CD4-positive, alpha-beta T cell treated with Interleukin-4 for 1 hour (primary cell): ENCODE data around the gene ANKRD28.
"Not testable (repeated sequence)": the region's sequence is repeated elsewhere in the genome, so short reads cannot be mapped to it uniquely, and the experiment has no call there.

ENCODE experiments used
- DNase-seq, 2 donors: peaks; one replicate each; pipeline ENCODE4 v3.0.0-alpha.2; 2020 to 2022

The ANKRD28 gene

DNA sequence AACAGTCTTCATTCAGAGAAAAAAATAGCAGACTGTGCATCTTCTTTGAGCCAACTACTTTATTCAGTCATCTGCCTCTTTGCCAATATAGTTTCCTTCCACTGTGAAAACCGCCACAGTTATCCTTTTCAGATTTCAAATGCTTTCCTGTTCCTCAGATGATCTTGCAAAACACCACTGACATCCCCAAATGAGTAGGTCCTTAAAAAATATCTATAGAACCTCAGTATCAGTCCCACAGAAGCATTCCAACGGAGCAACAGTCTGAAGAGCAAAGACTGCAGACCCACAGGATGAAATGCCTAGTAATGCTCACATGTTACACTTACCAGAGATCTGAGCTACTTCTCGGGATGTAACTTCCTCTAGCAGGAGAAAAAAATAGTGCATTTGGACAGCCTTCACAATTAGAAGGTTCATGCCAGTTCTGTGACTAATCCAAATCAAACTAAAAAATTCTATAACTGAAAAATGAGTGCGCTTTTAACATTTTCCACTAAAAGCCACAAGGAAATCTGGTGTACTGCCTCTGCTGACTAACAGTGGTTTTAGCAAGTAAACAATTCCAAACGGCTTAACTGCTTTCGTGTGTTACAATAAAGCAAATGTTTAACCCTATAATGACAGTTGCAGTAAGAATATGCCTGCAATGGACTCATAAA is at the start of gene ANKRD28:
TSS of gene ANKRD28 (minus strand) at position 338 of the 662 bp plus-strand sequence. CDS start 1,458 bp downstream, outside the sequence.
- peak; percentile 44 to 72 for DNase-seq

DNA sequence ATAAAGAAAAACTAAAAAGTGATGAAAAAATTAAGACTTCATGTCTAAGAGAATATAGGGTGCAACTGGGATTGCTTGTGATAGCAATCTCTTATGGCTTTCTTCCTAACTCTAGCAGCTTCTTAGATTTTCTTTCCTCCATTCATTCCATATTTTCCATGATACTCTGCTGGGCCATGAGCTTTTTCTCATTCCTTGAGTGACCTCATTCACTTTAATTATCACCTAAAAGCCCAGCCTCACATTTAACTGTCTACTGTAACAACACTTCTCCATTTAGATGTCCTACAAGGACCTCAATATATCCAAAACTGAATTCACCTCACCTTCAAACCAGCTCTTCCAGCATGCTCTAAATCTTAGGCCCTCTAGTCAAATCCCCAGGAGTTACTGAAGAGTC is 49.5 kb upstream of the ANKRD28 start:
- no peak for DNase-seq

DNA sequence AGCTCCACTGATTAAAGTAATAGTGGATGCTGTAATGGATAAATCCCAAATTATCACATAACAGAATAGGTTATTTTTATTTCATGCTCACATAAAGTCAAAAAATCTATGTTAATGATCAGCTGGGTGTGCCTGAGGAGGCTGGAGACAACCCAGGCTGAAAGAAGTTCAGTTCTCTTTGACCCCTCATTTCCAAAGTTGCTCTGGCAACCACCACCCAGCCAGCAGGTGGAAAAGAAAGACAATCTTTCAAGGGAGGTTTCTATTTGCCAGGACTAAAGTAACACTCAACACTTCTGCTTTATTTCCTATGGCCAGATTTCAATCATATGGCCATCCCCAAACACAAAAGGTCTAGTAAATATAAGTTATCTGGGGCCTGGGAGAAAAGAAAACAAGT is 48.8 kb upstream of the ANKRD28 start:
- no peak for DNase-seq

DNA sequence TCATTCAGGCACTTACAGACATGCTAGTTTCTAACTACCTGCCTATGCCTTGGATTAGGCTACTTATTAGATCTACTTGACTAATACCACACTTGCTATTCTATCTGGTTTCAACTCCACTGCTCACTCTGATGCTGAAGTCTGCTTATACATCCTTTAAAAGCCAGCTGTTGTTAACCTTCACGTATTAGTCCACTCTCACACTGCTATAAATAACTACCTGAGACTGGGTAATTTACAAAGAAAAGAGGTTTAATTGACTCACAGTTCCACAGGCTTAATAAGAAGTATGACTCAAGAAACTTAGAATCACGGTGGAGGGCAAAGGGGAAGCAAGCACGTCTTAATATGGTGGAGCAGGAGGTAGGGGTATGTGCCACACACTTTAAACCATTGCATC is 47.7 kb upstream of the ANKRD28 start:
- no peak for DNase-seq

DNA sequence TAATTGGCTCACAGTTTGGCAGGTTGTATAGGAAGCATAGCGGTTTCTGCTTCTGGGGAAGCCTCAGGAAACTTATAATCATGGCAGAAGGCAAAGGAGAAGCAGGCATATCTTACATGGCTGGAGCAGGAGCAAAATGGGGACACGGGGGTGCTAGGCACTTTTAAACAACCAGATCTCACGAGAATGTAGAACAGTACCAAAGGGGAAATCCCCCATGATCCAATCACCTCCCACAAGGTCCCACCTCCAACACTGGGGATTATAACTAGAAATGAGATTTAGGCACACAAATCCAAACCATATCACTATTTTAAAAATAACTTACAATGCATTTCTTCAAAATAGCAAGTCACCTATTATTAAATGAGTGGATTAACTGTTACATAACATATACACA is 47.1 kb upstream of the ANKRD28 start:
- DNase-seq = no peak

DNA sequence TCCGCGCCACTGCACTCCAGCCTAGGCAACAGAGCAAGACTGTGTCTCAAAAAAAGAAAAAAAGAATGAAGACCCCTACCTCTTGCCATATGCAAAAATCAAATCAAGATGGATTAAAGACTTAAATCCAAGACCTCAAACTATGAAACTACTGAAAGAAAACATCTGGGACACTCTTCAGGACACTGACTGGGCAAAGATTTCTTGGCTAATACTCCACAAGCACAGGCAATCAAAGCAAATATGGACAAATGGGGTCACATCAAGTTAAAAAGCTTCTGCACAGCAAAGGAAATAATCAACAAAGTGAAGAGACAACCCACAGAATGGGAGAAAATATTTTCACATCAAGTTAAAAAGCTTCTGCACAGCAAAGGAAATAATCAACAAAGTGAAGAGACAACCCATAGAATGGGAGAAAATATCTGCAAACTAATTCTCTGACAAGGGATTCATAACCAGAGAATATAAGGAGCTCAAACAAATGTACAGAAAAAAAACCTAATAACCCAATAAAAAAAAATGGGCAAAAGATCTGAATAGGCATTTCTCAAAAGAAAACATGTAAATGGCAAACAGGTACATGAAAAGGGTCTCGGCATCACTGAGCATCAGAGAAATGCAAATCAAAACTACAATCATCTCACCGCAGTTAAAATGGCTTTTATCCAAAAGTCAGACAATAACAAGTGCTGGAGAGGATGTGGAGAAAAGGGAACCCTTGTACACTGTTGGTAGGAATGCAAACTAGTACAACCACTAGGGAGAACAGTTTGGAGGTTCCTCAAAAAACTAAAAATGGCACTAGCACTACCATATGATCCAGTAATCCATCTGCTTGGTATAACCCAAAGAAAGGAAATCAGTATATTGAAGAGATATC is 43.6 kb upstream of the ANKRD28 start:
- not testable (repeated sequence) for DNase-seq

DNA sequence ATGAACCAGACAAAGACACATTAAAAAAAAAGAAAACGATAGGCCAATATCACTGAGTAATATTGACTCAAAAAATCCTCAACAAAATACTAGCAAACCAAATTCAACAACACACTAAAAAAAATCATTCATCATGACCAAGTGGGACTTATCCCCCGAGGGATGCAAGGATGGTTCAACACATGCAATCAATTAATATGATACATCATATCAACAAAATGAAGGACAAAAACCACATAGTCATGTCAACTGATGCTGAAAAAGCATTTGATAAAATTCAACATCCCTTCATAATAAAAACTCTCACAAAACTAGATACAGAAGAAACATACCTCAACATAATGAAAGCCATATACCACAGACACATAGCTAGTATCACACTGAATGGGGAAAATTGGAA is 41.8 kb upstream of the ANKRD28 start:
- DNase-seq = no peak

DNA sequence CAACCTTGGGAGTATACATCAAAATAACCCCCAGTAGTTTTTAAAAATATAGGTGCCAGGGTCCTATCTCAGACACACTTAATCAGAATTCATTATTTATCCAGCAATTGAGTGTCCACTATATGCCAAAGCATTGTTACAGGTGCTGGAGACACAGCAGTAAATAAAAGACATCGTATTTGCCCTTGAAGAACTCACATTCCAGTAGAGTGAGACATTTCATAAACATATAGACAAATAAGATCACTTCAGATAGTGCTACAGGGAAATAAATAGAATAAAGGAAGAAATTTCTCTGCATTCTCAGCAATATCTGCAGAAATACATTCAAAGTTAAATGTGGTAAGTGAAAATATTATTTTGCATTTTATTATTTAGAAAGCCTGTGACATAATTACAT is 34.1 kb upstream of the ANKRD28 start:
- DNase-seq = no peak

DNA sequence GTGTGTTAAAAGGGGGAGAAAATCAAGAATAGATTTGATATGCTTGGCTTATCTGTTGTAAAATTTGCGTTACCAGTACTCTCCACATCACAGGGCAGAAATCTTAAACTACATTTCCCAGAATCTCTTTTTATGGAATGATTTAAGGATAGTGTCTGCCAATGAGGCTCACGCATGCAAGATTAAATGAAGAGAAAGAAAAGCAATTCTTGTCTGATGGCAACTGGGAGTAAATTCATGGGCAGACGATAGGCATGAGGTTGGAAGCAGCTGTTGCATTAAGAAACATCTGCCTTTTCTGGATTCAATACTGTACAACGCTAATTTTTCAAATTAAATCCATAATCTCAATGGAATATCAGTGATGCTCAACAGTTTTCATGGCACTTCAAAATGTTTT is 27.2 kb upstream of the ANKRD28 start:
- no peak for DNase-seq

DNA sequence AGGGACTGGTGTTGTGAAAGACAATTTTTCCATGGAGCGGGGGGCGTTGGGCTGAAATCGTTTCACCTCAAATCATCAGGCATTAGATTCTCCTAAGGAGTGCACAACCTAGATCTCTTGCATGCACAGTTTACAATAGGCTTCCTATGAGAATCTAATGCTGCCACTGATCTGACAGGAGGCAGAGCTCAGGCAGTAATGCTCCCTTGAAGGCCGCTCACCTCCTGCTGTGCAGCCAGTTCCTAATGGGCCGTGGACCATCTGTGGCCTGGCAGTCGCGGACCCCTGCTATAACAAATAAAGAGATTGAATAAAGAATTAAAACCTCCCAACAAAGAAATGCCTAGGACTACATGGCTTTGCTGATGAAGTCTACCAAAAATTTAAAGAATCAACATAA is 25.3 kb upstream of the ANKRD28 start:
- no peak for DNase-seq

DNA sequence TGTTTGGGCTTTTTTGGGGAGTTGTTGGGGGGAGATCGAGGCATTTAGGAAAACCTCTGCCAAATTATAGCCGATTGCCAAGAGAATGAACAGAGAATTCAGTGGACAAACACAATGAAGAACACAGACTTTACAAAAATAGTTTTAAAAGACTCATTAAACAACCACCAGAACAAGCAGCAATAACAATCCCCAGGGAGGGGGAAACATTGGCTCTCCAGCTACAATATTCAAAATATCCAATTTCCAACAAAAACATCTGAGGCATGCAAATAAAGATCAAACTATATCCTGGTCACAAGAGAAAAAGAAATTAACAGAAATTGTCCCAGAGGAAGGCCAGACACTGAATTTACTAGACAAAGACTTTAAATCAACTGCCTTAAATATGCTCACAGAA is 24.5 kb upstream of the ANKRD28 start:
- no peak for DNase-seq

DNA sequence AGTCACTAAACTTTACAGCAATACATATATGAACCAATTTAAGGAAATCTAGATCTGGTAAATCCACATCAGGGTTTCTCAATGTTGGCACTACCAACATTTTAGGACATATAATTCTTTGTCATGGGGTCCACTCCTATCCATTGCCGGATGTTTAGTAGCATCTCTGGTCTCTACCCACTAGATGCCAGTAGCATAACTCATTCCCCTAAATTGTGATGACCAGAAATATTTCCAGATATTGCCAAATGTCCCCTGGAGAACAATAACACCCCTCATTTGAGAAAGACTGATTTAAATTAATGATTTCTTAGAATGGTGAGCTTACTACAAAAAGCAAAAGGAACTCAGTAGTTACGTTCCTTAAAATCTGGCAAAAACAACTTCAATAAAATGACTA is 23.1 kb upstream of the ANKRD28 start:
- DNase-seq = no peak

DNA sequence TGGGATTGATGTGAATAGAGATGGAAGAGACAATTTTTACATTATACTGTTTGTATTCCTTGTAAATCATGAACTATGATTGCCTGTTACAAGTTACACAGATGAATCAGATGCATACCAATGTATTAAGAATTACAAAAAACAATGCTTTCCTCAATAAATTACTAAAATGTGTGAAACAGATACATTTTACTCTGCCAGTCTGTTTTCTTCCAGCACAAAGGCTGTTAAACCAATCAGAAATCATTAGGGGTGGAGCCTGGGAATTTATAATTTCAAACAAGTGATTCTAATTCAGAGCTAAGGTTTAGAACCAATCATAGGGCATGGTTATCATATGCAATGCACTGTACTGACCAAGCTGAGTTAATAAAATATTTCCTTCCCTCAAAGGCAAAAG is 21.8 kb upstream of the ANKRD28 start:
- no peak for DNase-seq

DNA sequence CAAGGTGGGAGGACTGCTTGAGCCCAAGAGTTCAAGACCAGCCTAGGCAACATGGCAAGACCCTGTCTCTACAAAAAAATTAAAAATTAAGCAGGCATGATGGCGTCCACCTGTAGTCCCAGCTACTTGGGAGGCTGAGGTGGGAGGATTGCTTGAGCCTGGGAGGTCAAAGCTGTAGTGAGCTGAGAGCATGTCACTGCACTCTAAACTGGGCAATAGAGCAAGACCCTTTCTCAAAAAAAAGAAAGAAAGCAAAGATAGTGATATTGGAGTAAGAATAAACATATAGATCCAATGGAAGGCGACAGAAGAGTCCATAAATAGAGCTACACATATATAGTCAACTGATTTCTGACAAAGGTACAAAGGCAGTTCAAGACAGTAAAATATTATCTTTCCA is 21.3 kb upstream of the ANKRD28 start:
- no peak for DNase-seq

DNA sequence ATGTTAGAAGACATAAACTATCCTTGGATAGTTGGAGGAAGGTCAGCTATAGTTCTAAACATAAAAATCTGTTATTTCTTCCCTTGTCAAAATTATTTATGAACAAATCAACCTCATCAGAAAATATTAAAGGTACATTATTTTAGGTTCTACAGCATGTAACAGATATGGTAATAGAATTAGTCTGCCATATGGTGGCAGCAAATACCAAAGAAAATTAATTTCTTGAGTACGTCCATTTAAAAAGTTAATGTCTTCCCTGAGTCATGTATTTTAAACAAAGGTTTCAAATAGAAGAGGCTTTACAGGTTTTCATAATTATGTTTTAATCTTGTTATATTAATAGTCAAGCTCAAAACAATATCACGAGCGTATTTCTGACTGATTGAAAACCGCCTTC is 17.9 kb upstream of the ANKRD28 start:
- DNase-seq = peak in 1 of 2 donors; percentile 53

DNA sequence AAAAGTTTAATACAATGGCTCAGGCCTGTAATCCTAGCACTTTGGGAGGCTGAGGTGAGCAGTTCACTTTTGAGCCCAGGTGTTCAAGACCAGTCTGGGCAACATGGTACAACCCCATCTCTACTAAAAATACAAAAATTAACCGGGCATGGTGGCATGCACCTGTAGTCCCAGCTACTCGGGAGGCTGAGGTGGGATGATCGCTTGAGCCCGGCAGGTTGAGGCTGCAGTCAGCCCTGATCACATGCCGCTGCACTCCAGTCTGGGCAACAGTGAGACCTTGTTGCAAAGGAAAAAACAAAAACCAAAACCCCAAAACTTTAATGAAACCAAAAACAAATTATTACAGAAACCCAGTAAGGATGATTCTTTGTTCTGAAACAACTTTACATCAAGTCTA is 15.3 kb upstream of the ANKRD28 start:
- DNase-seq = not testable (repeated sequence)

DNA sequence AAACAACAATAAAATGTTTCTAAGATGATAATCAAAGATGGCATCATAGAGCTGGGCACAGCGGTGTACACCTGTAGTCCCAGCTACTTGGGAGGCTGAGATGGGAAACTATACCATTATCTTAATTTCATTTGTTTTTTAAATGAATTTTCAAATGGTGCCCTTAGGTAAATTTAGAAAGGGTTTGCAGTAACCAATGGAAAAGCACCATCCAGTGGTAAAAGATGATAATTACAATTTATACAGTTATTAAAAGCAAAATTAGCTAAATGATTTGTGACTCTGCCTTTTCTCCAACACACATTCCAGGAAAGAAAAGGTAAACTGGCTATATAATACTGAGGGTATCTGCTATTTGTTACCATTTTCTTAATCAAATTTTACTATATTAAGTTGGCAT is 14.4 kb upstream of the ANKRD28 start:
- peak in 1 of 2 donors; percentile 59 for DNase-seq

DNA sequence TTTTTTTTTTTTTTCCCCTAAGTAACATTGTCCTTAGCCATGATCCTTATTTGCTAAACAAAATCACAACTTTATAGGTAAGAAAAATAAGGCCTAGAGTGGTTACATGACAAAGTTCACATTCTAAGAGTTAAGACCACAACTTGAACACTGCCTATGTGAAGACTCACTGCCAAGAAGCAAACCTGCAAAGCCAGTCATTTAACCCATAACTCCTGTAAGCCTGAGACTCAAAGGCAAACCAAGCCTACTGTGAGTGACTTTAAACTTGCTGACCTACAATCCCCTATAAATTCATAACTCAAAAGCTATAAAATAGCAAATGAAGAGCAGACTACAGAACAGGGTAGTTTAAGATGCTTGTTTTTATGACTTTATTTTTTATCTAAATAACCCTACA is 12.9 kb upstream of the ANKRD28 start:
- no peak for DNase-seq

DNA sequence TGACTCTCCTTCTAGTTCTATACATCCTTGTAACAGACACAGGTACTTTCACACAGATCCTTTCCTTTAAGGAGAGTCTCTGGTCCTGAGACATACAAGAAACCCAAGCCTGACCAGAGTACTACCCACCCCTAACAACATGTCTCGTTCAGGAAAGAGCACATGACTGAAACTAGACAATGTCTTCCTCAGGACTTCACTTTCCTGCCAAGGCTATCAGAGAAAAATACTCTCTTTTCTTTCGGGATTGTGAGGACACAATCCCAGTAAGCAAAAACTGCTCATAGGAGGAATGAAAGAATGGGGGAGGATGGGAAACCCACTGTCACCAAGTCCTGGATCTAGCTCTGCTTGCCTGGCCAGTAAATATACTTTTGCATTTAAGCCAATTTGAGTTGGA is 11.5 kb upstream of the ANKRD28 start:
- DNase-seq = no peak

DNA sequence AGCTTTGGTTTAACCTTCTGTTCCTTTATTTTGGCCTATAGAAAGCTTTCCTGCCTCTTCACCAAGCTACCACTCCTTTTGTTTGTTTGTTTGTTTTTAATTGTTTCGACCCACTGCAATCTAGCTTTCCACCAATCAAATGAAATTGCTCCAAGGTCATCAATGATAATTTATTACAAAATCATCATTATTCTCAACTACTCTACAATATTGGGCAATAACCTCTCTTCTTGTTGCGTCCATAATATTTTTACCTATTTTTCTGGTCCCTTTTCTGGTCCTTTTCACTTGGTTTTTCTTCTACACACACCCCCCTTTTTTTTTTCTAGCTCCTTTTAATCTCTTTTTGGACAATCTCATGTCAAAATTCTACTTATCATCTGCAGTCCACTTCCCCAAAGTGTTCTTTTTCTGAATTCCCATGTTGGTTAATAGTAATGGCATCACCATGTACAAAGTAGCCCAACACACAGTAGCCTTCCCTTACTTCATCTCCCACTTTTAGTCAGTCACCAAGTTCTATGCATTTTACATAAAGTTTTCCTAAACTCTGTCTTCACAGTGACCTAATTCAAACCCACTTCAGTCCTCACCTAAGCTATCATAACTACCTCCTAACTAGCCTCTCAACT is 11.0 kb upstream of the ANKRD28 start:
- DNase-seq = no peak

DNA sequence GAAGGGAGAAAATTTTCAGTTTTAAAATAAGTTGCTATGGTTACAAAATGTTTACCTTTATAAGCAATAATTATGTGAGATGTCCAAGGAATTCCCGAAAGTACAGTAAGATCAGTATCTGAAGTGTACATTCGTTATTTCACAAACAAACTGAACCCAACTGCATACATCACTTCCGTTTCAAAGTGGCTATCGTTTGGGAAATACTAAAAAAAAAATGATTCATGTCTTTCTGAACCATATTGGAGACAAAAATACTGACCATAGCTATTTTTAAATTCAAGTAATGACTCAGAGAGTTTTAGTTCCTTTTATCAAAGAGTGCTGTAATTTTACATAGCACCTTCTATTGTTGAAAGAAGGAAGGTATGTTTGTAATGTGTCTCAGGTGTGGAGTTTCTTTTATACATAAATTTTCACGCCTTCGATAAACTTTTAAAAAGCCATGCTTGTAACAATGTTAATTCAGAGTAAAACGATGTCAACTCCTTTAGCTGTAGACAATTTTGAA is 8.0 kb upstream of the ANKRD28 start:
- peak in 1 of 2 donors; percentile 66 for DNase-seq

DNA sequence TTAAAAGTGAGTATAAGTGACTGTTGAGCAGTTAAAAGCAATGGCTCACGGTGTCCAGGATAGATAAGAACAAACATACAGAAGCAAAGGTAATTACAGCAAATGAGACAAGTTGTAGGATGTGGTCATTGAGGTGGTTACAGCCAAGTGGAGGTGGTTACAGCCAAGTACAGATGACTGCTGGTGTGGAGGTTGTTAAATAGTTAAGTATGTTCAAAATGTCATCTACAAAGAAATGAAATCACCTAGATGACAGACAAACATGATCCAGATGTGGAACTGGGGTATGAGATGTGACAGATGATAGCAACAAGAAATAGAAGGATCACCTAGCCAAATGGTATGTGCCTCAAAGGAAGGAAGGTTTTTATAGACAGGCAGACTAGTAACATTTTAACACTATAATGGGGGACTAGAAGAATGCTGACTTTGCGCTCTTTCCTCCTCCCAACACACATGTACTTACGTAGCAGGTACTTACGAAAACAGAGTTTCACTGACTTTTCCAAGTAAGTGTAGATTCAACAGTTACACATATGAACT is 6.8 kb upstream of the ANKRD28 start:
- no peak for DNase-seq

DNA sequence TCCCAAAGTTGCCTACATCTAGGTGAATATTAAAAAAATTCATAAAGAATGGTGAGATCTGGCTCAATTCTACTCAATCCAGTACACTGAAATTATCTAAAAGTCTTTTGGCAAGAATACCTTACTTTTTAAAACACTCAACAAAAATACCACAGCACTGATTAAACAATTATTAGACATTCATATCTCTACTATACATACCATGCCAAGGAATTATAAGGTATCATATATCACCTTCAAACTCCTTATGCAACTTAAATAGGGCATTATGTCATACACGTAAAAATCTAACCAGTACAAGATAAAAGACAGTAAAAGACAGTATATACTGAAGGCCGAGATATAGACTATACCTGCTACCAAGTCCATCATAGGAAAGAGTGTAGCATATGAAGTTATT is 6.1 kb upstream of the ANKRD28 start:
- no peak for DNase-seq
